ENCODE measurements around the gene NFATC1.

- TF ChIP-seq GATA2 (IDR thresholded peaks at IDR 0.05; ENCODE audit: low read depth, low read length) (no peak), GATA3 (IDR thresholded peaks at IDR 0.05; ENCODE audit: low read depth, low read length) (no peak)
These were observed 94.9 kb downstream of the NFATC1 start for GRCh38 chr18:79490626-79491041.

Data from SH-SY5Y (cell line).